Spleen (tissue), 7 donors: Measurements from ENCODE around the gene PEX14.

Source experiments
- POLR2A ChIP-seq, 3 donors: fragments of 450-650 bp; IDR thresholded peaks; one replicate each; pipeline ENCODE4 v1.5.1; 2017; ENCODE audit warnings: antibody characterized with exemption in 3 of 3, mild to moderate bottlenecking in 1 of 3
- POLR2AphosphoS5 ChIP-seq, 3 donors: sonication (generic); formaldehyde crosslinking; IDR thresholded peaks; one replicate each; pipeline ENCODE4 v1.5.1; 2017; ENCODE audit warnings: antibody characterized with exemption in 3 of 3
- TF ChIP-seq, protein P1 (sequence below), 11 experiments: fragments of 200-600 bp in 7 of 11; fragments of 450-650 bp in 4 of 11; sonication (generic) in 4 of 11; IDR thresholded peaks in 8 of 11; conservative IDR thresholded peaks in 3 of 11; 1 replicate in 7 of 11; 2 replicates in 4 of 11; pipeline versions ENCODE4 v1.4.0 to v1.8.0; 2016 to 2021; ENCODE audit warnings: antibody characterized with exemption in 11 of 11, inconsistent platforms in 4 of 11, mild to moderate bottlenecking in 1 of 11
- donor health status: DM: no; HTN: no; CAD: no; lungs with moderate emphysema.
- donor health status: DM: no; HTN: no; CAD: no.
- donor health status: DM: no; HTN: no; CAD: no.

DNA sequence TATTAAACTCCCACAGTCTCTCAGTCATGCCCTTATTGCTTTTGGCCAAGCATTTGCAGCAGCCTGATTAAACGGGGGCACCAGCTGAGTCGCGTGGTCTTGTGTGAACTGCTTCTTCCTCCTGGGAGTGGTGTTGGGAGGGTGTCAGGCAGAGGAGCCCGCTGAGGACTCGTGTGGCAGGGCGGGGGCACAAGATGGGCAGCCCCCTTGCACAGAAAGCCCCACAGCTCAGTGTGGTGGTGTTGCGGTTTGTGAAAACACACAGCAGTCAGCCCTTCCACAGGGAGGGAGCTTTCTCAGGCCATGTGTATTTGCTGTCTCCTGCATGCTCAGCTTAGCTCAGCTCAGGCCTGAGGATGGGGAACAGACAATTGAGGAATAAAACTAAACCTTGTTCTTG is 22.4 kb downstream of the PEX14 start:
- no peak for TF ChIP-seq POLR2A (IDR thresholded peaks at IDR 0.05)
- TF ChIP-seq, protein P1, sequence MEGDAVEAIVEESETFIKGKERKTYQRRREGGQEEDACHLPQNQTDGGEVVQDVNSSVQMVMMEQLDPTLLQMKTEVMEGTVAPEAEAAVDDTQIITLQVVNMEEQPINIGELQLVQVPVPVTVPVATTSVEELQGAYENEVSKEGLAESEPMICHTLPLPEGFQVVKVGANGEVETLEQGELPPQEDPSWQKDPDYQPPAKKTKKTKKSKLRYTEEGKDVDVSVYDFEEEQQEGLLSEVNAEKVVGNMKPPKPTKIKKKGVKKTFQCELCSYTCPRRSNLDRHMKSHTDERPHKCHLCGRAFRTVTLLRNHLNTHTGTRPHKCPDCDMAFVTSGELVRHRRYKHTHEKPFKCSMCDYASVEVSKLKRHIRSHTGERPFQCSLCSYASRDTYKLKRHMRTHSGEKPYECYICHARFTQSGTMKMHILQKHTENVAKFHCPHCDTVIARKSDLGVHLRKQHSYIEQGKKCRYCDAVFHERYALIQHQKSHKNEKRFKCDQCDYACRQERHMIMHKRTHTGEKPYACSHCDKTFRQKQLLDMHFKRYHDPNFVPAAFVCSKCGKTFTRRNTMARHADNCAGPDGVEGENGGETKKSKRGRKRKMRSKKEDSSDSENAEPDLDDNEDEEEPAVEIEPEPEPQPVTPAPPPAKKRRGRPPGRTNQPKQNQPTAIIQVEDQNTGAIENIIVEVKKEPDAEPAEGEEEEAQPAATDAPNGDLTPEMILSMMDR (IDR thresholded peaks at IDR 0.05 in 8 of 11, conservative IDR thresholded peaks at IDR 0.05 in 3 of 11): no peak
- TF ChIP-seq POLR2AphosphoS5 (IDR thresholded peaks at IDR 0.05): no peak
